ENCODE data around the gene TTC6.
"Not testable (repeated sequence)": the region's sequence is repeated elsewhere in the genome, so short reads cannot be mapped to it uniquely, and the experiment has no call there.

The TTC6 gene, protein sequence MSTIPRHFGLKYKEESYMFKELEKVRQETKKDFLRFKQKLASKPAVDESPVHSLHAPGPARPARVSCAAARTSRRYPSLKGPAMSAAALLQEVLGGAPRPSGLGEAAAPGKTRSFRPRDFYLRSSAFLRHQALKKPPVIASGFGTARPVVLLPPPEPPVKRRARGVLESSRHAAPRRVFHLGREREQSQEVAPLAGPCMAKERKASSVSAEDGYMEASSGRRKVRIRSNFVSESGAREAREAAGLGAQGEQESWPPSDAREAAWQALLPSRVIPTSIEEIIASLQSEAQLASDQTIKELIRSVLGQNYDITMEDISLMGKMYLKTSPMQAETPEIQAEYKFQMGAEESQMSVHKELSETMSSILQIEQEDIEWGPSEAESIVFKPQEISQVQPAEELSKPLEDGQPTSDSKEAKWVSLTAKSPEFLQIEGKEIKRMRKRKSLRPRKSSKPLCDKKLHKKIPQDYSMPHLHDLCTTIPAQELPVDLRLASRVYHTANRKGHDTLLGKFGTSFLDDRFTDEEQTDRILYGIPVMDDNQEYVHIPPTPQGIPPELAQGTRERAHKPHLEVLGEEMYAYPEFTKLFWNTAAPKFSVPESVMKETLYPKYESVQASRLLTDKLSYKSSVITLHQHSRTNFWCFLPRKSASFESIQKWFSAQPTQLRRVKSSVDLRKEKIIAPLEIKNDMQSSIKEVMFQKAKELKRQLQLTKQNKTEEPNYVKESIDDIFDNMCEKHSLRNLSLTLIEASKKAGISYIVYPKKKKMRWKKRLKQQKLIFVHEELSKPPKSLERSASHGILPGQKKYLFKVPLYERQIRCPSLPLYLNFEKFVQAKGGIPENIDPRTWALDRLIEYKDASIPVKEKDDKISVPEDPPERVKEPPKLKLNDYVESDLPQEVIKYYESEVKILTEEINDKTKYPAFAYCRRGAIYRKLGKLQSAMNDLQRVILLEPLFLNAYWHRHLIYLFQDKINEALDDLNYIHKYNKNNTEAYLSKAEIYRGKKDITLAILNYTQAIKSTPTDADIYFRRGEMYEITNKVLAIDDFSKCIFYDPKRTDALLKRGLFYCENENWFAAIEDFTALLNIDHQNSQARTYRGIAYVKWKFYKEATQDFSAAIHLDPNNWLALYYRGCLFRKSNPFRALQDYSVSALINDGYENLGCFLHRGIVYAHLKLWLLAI (N-terminal part only)

DNA sequence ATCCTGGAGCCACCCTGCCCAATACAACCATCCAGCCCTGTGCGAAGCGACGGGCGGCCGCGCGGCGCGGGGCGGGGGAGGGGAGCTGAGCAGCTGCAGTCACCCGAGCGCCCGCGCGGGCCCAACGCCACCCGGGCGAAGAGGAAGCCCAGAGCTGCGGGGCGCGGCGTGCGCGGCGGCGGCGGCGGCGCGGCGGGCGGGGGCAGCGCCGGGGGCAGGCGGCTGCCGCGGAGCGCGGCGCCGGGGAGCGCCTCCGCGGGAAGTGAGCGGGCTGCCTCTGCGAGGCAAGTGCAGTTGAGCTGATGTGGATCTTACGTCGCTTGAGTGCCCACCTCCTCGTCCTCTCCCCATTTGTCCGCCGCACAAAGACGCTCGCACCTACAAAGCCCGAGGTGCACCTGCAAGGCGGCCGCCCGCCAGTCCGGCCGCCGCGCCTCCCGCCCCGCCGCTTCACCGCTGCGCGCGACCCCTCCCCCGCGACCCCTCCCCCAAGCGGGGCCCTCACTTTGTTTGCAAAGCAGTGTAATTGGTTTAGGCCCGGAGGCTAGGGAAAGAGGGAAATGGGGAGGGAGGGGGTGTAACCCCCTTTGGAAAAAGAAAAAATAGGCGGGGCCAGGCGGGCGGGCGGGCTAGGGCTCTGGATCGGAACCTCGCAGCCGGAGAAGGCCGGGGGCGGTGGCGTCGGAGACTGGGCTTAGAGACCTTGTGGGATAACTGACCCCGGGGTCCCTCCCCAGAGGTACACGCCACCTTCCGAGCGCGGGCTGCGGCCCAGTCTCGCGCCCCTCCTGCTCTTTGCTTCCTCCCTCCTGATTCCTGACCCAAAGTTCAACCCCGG lies at the start of gene TTC6, which contains the start of gene FOXA1:
Gene TTC6, plus strand, starts transcription at position 659 of the 838 bp plus-strand sequence. CDS start 26,436 bp downstream, outside the sequence.
Gene FOXA1, minus strand, starts transcription at position 279 of the 838 bp plus-strand sequence. Its CDS starts 277 bp downstream, at position 2.
- peak; percentile 76 for DNase-seq (ENCODE audit: low spot score)

DNA sequence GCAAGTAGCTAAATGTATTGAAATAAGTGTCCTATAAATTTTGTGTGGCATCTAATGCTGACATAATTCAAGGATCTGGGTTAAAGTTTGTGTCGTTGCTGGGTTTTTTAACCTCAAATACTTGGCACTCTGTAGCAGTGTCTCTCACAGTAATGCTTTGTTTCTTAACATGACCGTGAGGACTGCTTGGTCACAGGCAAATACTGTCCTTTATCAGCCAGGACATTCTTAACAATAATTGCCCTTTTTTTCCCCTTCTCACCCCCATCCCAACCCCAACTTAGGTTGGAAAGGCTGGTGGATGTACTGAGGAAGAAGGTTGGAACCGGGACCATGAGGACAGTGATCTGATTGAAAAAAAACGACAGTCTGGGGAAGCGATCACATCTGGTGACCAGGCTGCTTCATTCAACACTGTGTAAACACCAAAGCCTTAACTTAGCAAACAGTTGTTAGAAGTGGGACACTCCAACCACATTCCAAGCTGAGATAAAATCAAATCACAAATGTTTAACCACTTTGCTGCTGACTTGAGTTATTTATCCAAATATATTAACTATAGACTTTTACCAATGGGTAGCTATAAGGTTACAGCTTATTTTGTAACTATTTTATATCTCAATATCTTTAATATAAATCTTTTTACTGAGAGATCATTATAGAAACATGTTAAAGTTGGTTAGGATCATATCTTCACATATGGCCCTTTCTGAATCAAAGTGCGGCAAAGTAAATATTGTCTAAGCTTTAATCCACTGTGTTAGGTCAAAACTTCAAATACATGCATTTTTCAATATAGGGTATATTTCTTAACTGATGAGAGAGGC lies 48.6 kb upstream of the TTC6 start:
- DNase-seq (ENCODE audit: low spot score): no peak

DNA sequence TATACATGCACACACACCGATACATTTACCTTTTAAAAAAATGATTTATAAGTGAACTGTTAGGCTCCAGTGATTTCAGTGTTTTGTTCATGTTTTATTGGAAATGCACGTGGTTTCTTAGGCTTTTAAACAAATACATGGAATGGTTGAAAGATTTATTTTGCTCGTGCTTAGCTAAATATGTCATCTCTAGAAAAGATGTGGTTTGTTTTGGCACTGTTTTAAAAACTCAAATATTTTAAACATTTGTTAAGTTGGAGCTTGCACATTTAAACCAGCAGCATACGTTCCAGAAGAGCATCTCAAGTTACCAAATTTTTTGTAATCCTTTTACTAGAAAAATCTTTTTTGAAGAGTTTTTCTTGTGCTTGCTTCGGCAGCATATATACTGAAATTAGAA lies 44.9 kb upstream of the TTC6 start:
- no peak for DNase-seq (ENCODE audit: low spot score)

DNA sequence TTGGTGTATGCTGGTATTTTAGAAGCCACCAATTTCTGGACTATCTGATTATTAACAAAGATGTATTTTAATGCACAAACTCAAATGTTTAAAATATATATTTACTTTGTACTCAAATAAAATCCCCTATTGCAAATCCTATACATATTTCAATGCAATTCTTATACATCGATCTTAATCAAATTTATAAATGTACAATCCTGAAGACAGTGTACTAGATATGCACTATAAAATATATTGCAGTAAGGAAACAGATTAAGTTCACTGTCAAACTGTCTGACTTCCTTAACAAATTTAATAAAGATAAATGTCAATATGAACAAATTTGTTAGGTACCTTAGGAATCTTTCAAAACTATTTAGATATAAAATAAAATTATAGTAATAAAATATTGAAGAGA lies 44.3 kb upstream of the TTC6 start:
- no peak for DNase-seq (ENCODE audit: low spot score)

DNA sequence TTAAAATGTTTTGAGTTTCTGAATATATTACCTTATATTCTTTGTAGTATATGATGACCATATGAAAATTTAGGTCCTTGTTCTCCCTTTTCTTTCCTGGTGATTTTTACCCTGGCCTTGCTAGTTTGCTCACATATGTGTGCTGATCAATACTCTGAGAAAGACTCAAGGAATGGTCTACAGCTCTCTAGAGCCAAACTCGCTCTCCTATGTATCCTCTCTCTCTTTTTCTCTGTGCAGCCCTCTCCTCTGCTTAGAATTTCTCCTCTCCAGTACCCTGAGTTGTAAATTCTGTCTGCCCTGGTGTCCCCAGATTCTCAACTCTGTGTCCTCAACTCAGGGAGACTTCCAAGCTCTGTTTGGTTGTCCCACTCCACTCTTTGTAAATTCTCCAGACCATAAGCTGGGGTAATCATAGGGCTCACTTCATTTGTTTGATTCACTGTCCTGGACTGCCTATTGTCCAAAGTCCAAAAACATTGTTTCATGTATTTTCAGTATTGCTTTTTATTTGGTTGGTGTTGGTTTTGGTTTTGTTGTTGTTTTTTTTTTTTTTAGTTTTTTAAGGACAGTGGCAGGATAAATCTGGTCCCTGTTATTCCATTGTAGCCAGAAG lies 41.4 kb upstream of the TTC6 start:
- DNase-seq (ENCODE audit: low spot score): no peak

DNA sequence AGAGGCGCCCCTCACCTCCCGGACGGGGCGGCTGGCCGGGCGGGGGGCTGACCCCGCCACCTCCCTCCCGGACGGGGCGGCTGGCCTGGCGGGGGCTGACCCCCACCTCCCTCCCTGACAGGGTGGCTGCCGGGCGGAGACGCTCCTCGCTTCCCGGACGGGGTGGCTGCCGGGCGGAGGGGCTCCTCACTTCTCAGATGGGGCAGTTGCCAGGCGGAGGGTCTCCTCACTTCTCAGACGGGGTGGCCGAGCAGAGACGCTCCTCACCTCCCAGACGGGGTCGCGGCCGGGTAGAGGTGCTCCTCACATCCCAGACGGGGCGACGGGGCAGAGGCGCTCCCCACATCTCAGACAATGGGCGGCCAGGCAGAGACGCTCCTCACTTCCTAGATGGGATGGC lies 39.8 kb upstream of the TTC6 start:
- DNase-seq (ENCODE audit: low spot score): not testable (repeated sequence)

DNA sequence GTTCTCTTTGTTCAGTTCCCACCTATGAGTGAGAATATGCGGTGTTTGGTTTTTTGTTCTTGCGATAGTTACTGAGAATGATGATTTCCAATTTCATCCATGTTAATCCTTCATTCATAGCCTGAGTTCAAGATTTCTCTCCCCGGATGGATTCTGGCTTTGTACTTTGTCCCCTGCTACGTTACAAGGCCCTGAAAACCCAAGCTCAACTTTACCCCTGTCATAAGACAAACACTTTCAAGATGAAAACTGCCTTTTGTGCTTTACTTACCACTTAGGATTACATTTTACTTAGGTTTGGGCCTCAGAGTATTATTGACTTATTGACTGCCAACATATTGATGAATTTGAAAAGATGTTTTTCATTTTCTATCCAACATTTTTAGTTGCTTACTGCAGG lies 36.7 kb upstream of the TTC6 start:
- DNase-seq (ENCODE audit: low spot score): no peak

DNA sequence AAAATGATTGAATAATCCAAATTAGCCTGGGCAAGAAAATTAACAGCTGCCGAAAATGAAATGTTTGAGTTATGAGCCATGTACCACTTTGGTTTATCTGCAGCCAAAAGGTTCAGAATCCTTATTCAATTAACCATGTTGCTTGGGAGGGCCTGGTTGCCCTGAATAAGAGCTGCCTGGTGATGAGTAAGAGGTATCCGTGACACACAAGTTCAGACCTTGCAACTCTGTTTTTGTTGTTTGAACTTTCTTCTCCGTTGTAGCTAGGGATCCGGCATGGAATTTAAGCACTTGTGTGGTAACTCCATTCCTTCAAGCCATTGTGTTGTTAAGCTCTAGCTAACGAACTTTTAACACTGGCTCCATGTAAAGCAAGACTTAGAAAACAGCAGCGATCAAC lies 36.0 kb upstream of the TTC6 start:
- DNase-seq (ENCODE audit: low spot score): peak; percentile 14

DNA sequence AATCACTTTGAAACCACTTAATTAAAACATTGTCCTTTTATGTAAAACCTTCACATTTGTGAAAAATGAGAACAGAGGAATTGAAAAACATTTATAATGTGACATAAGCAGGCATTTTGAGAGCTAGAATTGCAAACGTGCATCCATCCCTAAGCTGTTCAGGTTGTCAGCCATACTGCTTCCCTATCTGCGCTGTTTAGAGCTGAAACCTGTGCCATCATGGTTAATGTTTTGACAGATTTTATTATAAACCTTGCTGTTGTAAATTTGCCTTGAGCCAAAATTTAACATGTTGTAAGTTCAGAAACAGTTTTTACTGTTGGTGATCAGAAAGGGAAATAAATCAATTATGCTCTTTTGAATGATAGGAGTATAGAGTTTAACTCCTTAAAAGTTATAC lies 32.2 kb upstream of the TTC6 start:
- DNase-seq (ENCODE audit: low spot score): no peak

DNA sequence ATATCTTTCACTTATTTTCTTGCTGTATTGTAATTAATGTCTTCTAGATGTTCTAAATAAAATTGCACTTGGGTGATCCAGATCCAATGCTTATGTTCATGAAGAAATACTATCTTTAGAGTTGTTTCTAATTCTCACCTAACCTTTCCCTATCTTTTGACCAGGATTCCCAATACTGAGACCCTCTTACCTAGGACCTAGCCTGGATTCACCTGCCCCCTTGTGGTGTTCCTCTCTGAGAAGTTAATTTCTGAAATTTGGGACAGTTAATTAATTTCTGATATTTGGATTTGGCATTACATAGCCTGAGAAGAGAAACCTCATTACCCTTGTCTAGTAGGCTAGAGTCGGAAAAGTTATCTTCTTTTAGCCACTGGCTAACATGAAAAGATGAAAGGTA lies 29.9 kb upstream of the TTC6 start:
- no peak for DNase-seq (ENCODE audit: low spot score)

DNA sequence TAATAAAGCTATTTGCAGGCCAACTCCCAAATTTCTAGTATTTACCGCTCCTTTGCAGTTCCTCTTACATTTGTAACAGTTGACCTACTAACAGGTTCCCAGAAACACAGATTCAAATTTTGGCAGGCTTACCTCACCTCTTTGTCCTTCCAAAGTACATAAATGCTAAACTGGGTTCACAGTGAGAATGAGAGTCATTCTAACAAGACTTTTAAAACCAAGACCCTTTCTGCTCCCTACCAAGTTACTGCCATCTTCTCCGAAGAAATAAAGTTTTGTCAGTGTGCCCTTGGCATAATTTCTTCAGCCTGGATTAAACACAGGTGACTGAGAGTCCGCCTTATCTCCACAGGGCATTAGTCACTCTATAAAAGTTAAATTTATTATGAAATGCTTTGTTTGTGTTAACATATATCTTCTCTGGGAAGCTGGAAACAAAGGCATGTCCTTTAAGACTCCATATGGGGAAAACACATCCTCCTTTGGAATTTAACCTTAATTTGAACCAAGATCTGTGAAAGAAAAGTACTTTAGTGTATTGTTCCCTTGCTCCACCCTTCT lies 28.5 kb upstream of the TTC6 start:
- no peak for DNase-seq (ENCODE audit: low spot score)

DNA sequence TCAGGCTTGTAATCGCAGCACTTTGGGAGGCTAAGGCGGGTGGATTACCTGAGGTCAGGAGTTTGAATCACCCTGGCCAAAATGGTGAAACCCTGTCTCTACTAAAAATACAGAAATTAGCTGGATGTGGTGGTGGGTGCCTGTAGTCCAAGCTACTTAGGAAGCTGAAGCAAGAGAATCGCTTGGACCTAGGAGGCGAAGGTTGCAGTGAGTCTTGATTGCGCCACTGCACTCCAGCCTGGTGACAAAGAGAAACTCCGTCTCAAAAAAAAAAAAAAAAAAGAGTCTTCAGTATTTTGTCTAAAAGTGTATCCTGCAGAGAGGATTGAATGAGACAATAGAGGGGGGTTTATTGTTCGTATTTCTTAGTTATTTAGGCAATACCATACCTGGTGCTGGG lies 25.7 kb upstream of the TTC6 start:
- DNase-seq (ENCODE audit: low spot score): no peak

DNA sequence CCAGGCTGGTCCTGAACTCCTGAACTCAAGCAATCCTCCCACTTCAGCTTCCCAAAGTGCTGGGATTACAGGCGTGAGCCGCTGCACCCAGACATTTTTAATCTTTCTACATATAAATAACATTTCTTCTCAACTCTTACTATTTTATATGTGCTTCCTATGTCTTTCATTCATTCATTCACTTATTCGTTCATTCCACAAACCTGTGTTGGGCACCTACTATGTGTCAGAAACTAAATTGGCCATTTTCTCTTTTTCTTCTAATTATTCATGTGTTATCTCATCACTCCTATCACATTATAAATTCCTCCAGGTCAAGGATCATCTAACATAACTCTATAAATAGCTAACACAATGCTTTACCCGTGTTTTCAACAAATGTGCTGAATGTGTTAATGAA lies 24.0 kb upstream of the TTC6 start:
- DNase-seq (ENCODE audit: low spot score): no peak

DNA sequence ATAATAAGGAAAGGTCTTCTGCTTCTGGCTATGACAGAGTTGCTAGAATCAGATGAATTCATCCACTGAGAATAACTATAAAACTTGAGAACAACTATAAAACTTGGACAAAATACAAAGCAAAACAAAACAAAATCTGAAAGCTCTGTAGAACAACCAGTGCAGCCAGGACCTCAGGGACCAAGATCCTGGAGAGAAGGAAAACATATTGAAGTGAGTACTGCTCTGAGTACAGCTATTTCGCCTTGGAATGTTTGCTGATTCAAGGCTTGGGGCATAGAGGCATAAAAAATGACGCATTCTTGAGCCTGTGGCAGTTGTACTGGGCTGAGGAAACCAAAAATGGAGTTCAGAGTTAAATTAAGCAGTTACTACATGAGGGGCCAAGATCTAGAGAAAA lies 22.1 kb upstream of the TTC6 start:
- DNase-seq (ENCODE audit: low spot score): peak; percentile 37

DNA sequence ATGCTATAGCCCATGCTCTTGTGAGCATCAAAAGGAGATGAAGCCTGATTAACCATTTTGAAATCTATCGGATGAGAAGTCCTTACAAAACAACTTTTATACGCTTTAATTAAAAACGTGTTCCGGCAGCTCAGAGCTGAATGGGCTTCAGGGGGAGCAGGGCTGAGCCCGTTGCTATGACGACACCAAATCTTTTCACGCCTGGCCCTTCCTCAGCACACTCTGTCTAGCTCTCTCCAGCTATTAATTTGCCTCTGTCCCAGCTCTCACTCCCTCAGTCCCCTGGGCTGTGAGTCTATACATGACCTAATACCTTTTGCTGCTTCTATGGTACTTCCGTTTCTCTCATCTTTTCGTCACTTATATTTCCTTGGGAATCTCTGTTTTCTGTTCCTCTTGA lies 16.2 kb upstream of the TTC6 start:
- DNase-seq (ENCODE audit: low spot score): no peak

DNA sequence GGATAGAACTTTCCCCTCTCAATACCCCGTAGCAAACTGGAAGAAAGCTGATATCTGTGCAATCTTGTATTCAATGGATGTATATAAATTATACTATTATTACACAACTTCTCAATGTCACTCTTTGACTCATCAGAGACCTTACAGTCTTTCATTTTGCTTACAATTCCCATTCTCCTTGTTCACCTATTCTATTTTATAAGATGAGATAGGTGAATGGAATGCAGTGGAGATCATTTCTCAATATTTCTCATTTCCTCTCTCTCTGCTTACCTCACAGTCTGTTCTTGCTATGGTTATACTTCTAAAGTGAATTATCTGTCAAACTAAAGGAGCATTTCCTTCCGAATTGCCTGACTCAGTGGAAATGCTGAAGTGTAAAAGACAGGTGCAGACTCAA lies 15.3 kb upstream of the TTC6 start:
- peak; percentile 79 for DNase-seq (ENCODE audit: low spot score)

DNA sequence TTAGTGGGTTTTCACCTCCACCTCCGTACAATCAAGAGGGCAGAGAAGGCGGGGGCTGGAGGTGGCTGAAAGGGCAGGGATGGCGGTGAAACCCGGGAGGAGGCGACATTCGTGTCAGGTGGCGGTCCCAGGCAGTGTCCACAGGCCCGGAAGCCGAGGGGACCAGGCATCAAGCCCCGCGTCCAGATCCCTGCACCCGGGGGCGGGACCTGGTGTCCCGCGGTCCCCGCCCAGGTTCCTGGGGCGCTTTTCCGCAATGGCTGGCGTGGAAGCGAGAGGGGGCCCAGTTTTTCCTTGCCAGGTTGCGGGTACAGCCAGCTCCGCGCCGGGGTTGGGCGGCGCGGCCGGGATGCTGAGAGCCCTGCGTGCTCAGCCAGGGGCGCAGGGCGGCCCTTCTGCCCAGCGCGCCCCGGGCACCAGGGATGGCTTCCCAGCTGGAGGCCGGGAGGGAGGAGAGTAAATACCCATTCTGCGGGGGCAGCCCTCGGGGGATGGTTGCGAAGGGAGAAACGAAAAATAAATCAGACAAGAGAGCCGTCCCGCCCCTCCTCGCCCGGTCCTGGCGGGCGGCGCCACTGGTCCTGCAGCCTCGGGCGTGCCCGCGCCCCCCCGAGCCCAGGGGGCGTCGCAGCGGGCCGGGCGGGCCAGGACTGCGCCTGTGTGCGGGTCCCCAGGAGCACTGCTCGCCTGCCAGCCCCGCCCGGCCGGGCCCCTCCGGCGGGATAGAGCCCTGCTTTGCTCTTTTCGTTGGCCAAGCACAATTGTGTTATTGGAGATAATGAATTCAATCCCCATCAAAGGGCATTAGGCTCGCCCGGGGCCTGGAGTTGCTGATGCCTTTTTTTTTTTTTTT lies 11.8 kb upstream of the TTC6 start:
- DNase-seq (ENCODE audit: low spot score): no peak

DNA sequence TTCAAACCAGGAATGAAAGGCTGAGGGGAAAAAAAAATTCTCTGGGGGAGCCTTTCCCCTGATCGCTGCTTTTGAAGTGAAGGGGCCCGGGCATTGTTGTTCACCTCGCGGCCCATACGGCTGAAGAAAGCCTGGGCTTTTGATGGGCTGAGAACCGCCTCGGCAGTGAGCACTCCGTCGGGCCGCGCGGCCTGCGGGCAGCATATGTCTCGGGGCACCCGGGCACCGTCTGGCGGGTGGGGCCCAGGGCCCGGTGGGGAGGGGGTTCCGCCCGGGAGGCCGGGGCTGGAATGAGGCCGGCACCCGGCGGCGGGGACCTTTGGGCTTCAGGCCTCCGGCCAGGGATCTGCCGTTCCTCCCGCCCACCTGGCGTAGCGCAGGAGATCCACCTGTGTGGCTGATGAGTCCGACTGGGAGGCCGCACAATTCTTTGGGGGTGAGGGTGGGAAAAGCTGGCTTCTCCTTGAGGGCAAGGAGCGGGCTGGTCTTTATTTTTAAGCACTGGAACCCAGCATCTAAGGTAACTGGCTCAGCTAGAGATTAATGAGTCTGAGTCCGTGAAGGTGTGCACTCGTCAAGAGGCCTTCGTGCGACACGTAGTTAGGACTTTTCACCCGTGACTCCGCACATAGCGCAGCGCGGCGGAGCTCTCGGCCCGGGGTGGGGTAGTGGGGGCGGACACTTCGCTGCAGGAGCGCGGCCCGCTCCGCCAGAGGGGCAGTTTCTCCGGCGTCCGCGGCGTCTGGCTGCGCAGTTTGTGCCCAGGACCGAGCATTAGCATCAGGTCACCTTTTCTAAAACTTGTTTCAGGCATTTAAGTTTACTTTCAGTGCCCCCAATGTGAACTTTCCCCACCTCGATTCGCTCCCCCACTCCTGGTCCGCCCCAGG lies 11.0 kb upstream of the TTC6 start:
- no peak for DNase-seq (ENCODE audit: low spot score)

Measured in kidney tubule cell (primary cell).